ENCODE data around the gene LMF1. TPM values are rescaled to one million over a fixed set of nuclear protein-coding genes. Genes with fewer than 3 reads are reported as not detected.

The LMF1 gene
- total and polyA plus RNA-seq, 2 experiments from 2014 or later = 18.8 to 41.6 TPM

- H3K27ac ChIP-seq = no peak overlapping the region
- H3K36me3 ChIP-seq = no peaks in the 10 kb centered on the region
- H3K9me3 ChIP-seq (ENCODE audit: low read depth) = no peaks in the 10 kb centered on the region
- DNase-seq (ENCODE audit: low read depth in 1 of 2, low spot score in 1 of 2) = no peak
- H3K27me3 ChIP-seq = no peaks in the 10 kb centered on the region
- no peak for TF ChIP-seq CTCF (IDR thresholded peaks at IDR 0.05; ENCODE audit: low read depth, low read length)
- H3K4me1 ChIP-seq (ENCODE audit: low read depth) = no peaks in the 10 kb centered on the region
- no peak overlapping the region for H3K4me3 ChIP-seq
Measured at GRCh38 chr16:832652-833336, 138.0 kb downstream of the LMF1 start.

- H3K4me1 ChIP-seq (ENCODE audit: low read depth) = no peaks in the 10 kb centered on the region
- no peaks in the 10 kb centered on the region for H3K27me3 ChIP-seq
- DNase-seq (ENCODE audit: low read depth in 1 of 2, low spot score in 1 of 2) = no peak
- H3K9me3 ChIP-seq (ENCODE audit: low read depth) = no peaks in the 10 kb centered on the region
- TF ChIP-seq CTCF (IDR thresholded peaks at IDR 0.05; ENCODE audit: low read depth, low read length) = no peak
- H3K4me3 ChIP-seq = no peak overlapping the region
- H3K27ac ChIP-seq = no peak overlapping the region
- no peaks in the 10 kb centered on the region for H3K36me3 ChIP-seq
Measured at GRCh38 chr16:831571-832413, 139.0 kb downstream of the LMF1 start.

- Histone ChIP-seq H3K4me1 (ENCODE audit: low read depth) (no peaks in the 10 kb centered on the region), H3K27me3 (no peaks in the 10 kb centered on the region), H3K4me3 (no peak overlapping the region), H3K36me3 (no peaks in the 10 kb centered on the region), H3K9me3 (ENCODE audit: low read depth) (no peaks in the 10 kb centered on the region), H3K27ac (no peak overlapping the region)
- no peak for DNase-seq (ENCODE audit: low read depth in 1 of 2, low spot score in 1 of 2)
- no peak for TF ChIP-seq CTCF (IDR thresholded peaks at IDR 0.05; ENCODE audit: low read depth, low read length)
Measured at GRCh38 chr16:830871-831570, 139.8 kb downstream of the LMF1 start.

- Histone ChIP-seq H3K4me3 (no peak overlapping the region), H3K36me3 (no peaks in the 10 kb centered on the region), H3K27me3 (no peaks in the 10 kb centered on the region), H3K9me3 (ENCODE audit: low read depth) (no peaks in the 10 kb centered on the region), H3K27ac (no peak overlapping the region), H3K4me1 (ENCODE audit: low read depth) (no peaks in the 10 kb centered on the region)
- TF ChIP-seq CTCF (IDR thresholded peaks at IDR 0.05; ENCODE audit: low read depth, low read length) = no peak
- DNase-seq (ENCODE audit: low read depth in 1 of 2, low spot score in 1 of 2) = no peak
Measured at GRCh38 chr16:830107-830870, 140.5 kb downstream of the LMF1 start.

GRCh38 chr16:828891-829290 lies 141.9 kb downstream of the LMF1 start:
- Histone ChIP-seq H3K4me3 (no peak overlapping the region), H3K27me3 (no peaks in the 10 kb centered on the region)
- no peak for TF ChIP-seq CTCF (IDR thresholded peaks at IDR 0.05; ENCODE audit: low read depth, low read length)

More at GRCh38 chr16:828891-829290, 141.9 kb downstream of the LMF1 start:
- Histone ChIP-seq H3K4me1 (ENCODE audit: low read depth) (no peaks in the 10 kb centered on the region), H3K9me3 (ENCODE audit: low read depth) (no peaks in the 10 kb centered on the region), H3K27ac (no peak overlapping the region), H3K36me3 (no peaks in the 10 kb centered on the region)
- DNase-seq (ENCODE audit: low read depth in 1 of 2, low spot score in 1 of 2) = no peak
